Activated CD4-positive, alpha-beta T cell treated with anti-CD3 and anti-CD28 coated beads, Interleukin-10, Interleukin-2, amounts not matched to agents 100 ng/mL and 50 ng/mL, durations not matched to agents 16 hours and 8 hours (primary cell): ENCODE data around the gene ESPN.
A peak's percentile ranks its signal among the peaks of the same experiment; 100 is the strongest.
"Not testable (repeated sequence)": the region's sequence is repeated elsewhere in the genome, so short reads cannot be mapped to it uniquely, and the experiment has no call there.

Source experiments
- DNase-seq: peaks from one replicate; pipeline ENCODE4 v3.0.0-alpha.2; 2020

ESPN gene, protein sequence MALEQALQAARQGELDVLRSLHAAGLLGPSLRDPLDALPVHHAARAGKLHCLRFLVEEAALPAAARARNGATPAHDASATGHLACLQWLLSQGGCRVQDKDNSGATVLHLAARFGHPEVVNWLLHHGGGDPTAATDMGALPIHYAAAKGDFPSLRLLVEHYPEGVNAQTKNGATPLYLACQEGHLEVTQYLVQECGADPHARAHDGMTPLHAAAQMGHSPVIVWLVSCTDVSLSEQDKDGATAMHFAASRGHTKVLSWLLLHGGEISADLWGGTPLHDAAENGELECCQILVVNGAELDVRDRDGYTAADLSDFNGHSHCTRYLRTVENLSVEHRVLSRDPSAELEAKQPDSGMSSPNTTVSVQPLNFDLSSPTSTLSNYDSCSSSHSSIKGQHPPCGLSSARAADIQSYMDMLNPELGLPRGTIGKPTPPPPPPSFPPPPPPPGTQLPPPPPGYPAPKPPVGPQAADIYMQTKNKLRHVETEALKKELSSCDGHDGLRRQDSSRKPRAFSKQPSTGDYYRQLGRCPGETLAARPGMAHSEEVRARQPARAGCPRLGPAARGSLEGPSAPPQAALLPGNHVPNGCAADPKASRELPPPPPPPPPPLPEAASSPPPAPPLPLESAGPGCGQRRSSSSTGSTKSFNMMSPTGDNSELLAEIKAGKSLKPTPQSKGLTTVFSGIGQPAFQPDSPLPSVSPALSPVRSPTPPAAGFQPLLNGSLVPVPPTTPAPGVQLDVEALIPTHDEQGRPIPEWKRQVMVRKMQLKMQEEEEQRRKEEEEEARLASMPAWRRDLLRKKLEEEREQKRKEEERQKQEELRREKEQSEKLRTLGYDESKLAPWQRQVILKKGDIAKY

DNA sequence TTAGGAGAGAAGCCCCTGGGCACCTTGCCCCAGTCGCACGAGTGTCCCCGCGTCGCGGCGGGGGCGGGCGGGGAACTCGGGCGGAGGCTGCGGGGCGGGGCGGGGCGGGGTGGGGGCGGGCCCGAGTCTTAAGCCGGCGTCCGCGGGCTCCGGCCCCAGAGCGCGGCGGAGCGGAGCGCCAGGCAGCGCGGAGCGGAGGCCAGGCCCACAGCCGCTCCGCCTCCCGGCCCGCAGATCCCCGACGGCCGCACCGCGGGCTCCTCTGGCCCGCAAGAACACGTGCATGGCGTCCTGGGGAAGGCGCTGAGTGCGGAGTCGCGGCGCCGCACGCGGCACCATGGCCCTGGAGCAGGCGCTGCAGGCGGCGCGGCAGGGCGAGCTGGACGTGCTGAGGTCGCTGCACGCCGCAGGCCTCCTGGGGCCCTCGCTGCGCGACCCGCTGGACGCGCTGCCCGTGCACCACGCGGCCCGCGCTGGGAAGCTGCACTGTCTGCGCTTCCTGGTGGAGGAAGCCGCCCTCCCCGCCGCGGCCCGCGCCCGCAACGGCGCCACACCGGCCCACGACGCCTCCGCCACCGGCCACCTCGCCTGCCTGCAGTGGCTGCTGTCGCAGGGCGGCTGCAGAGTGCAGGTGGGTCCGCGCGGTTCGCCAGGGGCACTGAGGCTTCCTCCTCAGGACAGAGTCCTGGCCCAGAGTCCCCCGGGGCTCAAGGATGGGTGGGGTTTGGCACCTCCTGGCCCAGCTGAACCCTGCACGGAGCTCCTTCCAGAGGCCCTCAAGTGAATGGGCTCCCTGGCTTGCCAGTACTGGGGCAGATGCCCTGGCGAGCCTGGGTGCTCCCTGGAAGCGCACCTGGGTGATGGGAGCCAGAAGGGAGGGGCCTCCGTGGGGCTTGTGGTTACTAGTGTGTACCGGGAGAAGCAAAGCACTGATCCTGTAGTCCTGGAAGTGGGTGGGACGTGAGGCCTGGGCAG is at the start of gene ESPN:
Gene ESPN (plus strand): TSS at position 158 of the 975 bp plus-strand sequence. CDS start 180 bp downstream, at position 338.
- DNase-seq = no peak

DNA sequence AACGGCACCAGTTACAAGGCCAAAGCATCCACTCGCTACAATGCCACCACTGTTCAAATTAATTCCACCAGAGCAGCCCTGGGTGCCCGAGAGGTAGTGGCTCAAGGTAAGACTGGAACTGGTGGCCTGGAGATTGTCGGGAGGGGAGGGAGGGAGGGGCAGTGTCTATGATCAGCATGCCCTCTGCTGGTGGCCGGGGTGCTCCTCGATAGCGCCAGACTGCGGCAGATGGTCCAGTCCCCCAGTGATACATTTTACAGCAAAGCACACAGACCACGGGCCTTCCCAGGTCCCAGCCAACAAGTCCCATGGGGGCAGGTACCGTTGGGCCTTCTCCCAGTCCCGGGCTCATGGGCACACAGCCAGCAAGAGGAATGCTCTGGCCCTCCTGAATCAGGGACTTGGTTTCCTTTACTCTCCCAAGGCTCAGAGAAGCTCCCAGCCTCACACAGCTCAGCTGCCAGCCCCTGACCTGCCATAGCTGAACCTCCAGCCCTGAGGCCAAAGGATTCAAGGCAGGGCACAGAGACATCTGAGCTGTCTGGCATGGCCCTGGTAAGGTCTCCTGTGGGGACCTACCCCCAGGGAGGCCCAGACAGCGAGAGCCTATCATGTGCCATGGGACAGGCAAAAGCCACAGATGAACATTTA is 46.4 kb upstream of the ESPN start:
- DNase-seq = no peak

DNA sequence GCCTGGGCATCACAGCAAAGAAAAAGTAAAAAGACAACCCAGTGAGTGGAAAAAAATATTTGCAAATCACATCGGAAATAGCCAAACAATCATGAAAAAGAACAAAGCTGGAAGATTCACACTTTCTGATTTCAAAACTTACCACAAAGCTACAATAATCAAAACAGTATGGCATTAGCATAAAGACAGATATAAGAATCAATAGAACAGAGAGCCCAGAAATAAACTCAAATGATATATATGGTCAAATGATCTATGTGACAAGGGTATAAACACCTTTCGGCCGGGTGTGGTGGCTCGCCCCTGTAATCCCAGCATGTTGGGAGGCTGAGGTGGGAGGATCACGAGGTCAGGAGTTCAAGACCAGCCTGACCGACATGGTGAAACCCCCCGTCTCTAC is 44.5 kb upstream of the ESPN start:
- DNase-seq = no peak

DNA sequence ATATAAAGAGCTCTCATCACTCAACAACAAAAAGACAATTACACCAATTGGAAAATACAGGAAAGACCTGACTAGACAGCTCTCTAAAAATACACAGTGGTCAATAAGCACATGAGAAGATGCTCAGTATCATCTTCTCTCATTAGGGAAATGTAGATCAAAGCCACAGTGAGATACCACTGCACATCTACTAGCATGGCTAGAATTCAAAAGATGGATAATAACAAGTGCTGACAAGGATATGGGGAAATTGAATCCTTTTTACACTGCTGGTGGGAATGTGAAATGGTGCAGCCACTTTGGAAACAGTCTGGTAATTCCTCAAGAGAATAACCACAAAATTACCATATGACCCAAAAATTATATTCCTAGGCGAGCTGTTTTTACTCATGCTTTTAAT is 40.4 kb upstream of the ESPN start:
- DNase-seq = no peak

DNA sequence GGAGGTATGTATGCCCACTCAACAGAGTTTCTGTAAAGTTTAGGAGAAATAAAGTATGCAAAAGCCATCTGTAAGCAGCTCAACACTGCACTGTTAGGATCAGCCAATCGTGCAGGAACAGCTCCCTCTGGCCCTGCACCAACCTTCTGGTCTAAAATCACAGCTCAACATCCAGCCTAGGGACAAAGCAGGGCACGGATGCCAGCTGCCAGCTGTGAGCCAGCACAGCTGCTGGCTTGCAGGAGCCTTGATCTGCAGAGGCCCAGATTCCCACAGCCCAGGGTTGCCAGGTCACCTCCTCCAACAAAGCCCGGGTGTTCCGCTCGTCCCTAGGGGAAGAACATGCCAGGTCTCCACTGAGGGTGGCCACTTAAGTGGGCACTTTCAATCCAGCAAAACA is 39.6 kb upstream of the ESPN start:
- DNase-seq = no peak

DNA sequence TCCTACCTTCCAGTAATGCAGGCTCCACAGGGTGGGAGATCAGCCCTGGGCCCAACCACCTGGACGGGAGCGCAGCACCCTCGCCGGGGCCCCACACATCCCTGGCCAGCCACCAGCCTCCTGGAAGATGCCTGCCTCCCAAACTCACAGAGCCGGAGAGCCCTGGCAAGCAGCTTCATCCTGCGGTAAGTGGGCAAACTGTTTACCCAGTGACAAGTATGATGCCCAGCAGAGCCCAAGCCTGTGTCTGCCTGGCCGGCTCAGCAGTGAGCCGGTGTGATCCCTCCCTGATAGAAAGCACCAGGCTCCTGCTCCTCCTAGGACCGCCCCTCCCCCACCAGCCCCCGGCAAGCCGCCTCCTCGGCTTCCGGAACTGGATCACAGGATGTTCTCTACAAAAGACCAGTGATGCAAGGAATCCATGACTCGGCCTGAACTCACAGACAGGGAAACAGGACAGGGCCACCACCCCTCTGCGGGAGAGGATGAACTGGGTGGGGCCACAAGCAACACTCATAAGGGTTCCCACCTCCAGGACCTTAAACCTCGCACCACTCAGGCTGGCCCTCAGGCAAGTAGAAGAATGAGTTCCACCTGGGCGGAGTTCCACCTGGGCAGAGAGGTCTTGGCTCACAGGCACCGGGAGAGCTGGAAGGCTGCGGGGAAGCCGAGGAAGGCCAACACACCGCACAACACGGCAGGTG is 38.9 kb upstream of the ESPN start:
- DNase-seq = no peak

DNA sequence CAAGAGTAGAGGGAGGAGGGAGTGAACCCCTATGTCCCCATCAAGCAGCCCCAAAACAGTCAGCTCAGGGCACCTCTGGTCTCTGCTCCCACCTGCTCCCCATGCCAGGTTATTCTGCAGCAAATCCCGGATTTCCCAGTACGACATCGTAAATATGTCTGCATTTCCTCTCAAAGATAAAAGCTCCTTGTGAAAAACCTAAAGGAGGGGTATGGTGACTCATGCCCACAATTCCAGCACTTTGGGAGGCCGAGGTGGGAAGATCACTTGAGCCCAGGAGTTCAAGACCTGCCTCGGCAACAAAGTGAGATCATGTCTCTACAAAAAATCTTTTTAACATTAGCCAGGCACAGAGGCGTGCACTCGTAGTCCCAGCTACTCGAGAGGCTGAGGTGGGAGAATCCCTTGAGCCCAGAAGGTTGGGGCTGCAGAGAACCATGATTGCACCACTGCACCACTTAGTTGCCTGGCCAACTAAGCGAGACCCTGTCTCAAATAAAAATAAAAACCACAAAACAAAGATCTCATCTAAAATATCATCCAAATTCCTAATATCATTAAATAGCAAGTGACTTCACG is 38.1 kb upstream of the ESPN start:
- DNase-seq = no peak

DNA sequence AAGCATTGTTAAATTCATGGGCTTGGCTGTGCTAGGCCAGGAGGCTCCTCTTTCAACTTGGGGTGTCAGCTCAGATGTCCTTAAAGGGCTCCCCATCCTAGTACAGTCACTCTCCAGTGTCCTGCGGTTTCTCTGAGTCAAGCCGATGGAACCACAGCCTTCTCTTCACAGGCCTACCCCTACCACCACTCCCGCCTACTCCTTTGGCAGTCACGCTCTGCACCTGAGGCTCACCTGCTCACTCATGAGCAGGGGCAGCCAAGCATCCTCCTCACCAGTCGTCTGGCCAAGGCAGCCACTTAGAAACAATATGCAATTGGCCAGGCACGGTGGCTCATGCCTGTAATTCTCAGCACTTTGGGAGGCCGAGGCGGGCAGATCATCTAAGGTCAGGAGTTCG is 34.6 kb upstream of the ESPN start:
- DNase-seq = no peak

DNA sequence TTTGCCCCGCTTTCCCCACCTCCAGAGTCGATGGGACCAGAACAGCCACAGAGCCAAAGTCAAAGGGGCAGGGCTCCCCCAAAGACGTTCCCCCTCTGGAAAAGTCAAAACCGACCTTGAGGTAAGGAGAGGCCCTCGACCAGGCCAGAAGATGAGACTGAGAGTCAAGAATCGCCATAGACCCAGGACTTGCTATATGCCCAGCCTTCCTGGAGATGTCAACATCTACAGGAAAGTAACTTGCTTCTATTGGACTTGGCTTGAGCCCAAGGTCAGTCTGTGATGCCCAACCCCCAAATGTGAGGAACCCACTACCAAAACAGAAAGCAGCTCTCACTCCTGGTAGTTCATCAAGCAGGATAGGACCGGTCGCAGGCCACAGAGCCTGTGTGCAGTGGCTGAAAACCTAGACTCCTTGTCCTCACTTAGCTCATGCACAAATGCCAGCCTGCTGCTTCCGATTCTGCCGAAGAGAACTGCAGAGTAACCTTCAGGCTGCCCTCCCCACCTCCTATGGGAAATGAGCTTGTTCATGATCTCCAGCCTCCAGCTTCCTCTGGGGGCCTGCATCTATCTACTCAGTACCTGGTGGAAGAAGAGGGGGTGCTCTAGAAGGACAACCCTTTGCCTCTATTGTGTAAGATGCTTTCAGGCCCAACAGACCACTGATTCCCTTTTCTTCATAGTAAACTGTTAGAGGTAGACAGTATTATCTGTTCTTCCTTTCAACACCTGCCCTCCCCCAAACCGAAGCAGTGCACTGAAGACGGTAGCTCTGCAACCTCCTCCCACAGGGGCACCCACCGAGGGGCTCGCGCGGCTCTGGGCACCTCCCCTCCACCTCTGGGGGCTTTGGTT is 32.4 kb upstream of the ESPN start:
- peak; percentile 28 for DNase-seq

DNA sequence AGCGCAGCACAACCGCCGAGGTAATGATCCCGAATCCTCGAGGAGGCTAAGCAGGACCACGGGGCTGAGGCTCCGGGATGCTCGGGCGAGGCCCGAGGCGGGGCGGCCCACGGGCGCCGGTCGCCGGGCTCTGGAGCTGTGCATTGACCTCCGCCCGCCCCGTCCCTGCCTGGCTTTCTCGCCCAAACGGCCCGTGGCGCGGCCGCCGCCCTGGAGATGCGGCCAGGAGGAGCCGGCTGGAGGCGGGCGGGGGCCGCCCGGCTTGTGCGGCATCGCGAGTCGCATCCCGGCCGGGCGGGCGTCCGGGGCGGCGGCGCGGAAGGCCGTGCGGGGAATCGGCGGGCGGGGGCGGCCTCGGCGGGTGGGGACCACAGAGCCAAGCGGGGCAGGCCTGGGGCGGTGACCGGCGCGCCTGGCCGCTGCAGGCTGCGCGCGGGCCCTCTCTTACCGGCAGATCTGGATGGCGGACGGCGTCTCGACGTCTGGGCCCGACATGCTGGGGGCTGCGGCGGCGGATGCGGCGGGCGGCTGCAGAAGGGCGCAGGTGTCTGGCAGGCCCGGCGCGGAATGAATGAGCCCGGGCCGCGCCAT is 31.7 kb upstream of the ESPN start:
- DNase-seq = no peak

DNA sequence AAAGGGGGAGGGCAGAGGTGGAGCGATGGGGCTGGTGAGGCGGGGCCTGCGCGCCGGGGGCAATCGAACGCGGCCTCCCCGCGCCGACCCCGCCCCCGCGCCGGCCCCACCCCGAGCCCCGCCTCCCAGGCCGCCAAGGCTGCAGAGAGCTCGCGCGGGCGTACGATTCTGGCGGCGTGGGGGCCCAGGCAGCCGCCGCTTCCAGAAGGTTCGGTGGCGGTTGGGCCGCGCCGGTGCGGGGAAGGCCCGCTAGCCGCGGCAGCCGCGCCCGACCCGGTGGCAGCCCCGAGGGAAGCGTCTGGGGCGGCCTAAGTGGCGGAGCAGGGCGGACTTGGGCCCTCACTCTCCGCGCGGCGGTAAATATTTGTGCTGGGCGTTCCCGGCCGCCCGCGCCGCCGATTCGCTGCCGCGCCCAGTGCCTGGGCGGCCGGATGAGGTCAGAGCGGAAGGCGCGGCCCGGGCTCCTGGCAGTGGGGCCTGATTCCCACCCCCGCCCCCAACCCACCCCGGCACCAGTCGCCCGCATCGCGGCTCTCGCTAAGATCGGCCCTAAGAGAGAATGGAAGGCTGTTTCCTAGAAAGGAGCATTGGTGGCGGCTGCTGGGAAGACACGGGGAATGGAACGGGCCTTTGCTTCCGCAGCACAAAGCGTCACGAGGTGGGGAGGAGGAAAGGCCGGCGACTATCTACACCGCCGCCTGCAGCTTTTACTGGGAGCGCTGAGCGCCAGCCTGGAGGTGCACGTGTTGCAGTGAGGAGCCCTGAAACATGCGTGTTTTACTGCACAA is 31.0 kb upstream of the ESPN start, which contains the start of gene ACOT7:
Gene ACOT7 (minus strand): TSS at position 368 of the 788 bp plus-strand sequence. CDS start 368 bp downstream, outside the sequence.
- peak; percentile 95 for DNase-seq

DNA sequence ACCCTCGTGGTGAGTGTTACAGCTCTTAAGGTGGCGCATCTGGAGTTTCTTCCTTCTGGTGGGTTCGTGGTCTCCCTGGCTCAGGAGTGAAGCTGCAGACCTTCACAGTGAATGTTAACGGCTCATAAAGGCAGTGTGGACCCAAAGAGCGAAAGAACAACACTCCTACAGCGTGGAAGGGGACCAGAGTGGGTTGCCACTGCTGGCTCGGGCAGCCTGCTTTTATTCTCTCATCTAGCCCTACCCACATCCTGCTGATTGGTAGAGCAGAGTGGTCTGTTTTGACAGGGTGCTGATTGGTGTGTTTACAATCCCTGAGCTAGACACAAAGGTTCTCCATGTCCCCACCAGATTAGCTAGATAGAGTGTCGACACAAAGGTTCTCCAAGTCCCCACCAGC is 29.4 kb upstream of the ESPN start:
- DNase-seq = peak; percentile 20

DNA sequence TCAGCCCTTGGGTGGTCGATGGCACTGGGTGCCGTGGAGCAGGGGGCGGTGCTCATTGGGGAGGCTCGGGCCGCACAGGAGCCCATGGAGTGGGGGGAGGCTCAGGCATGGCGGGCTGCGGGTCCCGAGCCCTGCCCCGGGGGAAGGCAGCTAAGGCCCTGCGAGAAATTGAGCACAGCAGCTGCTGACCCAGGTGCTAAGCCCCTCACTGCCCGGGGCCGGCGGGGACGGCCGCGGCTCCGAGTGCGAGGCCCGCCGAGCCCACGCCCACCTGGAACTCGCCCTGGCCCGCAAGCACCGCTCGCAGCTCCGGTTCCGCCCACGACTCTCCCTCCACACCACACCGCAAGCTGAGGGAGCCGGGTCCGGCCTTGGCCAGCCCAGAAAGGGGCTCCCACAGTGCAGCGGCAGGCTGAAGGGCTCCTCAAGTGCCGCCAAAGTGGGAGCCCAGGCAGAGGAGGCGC is 28.8 kb upstream of the ESPN start:
- DNase-seq = not testable (repeated sequence)

DNA sequence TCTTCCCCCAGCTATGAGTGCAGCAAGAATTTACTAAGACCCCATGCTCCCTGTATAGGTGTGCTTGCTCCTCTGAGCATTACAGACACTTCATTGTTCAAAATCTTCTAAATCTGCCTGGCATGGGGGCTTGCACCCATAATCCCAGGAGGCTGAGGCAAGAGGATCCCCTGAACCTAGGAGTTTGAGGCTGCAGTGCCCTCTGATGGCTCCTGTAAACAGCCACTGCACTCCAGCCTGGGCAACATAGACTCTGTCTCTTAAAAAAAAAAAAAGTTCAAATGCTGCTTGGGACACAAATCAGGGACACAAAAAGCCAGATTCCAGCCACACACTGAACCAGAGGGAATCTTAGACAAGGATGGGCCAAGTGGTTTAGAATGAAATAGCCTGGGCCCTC is 27.6 kb upstream of the ESPN start:
- DNase-seq = peak; percentile 23

DNA sequence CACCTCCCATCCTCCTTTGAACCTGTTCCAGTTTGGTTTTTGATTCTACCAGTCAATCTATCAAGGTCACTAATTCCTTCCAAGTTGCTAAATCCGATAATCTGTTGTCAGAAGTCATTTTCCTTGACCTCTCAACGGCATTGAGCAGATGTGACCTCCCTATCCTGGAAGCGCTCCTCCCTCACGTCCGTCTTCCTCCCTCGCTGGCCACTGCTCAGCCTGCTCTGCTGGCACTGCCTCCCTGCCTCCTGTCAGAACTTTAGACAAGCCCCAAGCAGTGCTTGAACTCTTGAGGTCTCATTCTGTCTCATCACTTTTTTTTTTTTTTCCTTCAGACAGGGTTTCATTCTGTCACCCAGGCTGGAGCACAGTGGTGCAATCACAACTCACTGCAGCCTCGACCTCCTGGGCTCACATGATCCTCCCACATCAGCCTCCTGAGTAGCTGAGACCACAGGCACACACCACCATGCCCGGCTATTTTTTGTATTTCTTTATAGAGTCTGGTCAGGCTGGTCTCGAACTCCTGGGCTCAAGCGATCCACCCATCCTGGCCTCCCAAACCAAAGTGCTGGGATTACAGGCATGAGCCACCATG is 26.6 kb upstream of the ESPN start:
- DNase-seq = no peak

DNA sequence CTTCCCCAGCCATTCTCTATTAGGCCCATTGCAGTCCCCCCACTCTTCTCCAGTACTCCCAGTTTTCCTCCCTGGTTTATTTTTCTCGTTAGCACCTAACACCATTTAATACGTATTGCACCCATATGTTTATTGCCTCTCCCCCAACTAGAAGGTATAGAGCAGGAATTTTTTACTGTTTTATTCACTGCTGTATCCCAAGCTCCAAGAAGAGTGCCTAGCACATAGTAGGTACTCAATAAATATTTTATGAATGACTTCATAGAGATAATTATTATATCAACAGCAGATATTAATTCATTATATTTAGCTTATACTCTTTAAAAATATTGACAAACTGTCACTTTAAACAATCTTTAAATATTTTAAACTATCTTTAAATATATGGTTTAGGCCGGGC is 25.3 kb upstream of the ESPN start:
- DNase-seq = no peak

DNA sequence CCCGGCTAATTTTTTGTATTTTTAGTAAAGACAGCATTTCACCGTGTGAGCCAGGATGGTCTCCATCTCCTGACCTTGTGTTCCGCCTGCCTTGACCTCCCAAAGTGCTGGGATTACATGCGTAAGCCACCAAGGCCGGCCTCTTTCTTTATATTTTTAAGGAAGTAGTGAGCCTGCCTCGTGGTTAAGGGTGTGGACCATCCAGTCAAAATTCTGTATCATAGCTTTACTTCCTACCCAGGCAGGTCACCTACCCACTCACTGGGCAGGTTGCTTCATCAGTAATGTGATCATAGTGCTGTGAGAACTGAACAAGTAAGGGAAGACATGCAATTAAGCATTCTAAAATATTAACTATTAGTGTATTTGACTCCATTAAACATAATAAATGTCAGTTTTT is 22.9 kb upstream of the ESPN start:
- DNase-seq = no peak

DNA sequence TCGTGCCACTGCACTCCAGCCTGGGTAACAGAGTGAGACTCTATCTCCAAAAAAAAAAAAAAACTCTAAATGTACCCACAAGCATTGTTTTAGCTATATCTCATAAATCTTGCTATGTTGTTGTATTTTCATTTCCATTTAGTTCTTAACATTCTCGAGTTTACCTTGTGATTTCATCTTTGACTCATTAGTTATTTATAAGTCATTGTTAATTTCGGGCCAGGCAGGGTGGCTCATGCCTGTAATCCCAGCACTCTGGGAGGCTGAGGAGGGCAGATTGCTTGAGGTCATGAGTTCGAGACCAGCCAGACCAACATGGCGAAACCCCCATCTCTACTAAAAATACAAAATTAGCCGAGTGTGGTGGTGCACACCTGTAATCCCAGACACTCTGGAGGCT is 16.6 kb upstream of the ESPN start:
- DNase-seq = no peak
